B cell (primary cell): Measurements from ENCODE around the gene CALCOCO2.

Source experiments
- CTCF ChIP-seq: fragments of 200-600 bp; IDR thresholded peaks from one replicate; pipeline ENCODE4 v1.8.0; 2022; ENCODE audit warnings: antibody characterized with exemption, mild to moderate bottlenecking
- EZH2 ChIP-seq: IDR thresholded peaks from 2 replicates; pipeline ENCODE4 v1.6.1; 2012; ENCODE audit warnings: borderline replicate concordance, low read depth, mild to moderate bottlenecking, moderate library complexity, low read length; ENCODE audit not compliant: insufficient read depth, poor library complexity, severe bottlenecking

- no peak for TF ChIP-seq CTCF
- no peak for TF ChIP-seq EZH2
Observed at GRCh38 chr17:48825446-48826381, 5.1 kb upstream of the CALCOCO2 start.
